ENCODE measurements around the gene SLC16A8. TPM values are rescaled to one million over a fixed set of nuclear protein-coding genes. Genes with fewer than 3 reads are reported as not detected.

SLC16A8 gene
- total and polyA plus RNA-seq, 8 donors = 0.05 to 0.57 (median 0.06) TPM; not detected in 5

GRCh38 chr22:38042488-38042790, 41.5 kb downstream of the SLC16A8 start:
- WGBS, 2 donors = 60 to 100% methylated on average over 1 of the region's 1 CpG
- TF ChIP-seq CTCF (IDR thresholded peaks at IDR 0.05) = no peak
- no peaks in the 10 kb centered on the region for H3K4me1 ChIP-seq
- H3K36me3 ChIP-seq = no peaks in the 10 kb centered on the region
- FAIRE-seq = no peak
- intact Hi-C loops (cut with DNase I) = no loop called here
- ATAC-seq = peak in 1 of 4 donors; percentile 29
- H3K9me3 ChIP-seq = no peaks in the 10 kb centered on the region
- no peak for DNase-seq
- no peak overlapping the region for H3K4me3 ChIP-seq
- H3K27ac ChIP-seq = no peak overlapping the region
- no peaks in the 10 kb centered on the region for H3K27me3 ChIP-seq

GRCh38 chr22:38041760-38042487, 42.1 kb downstream of the SLC16A8 start:
- H3K4me3 ChIP-seq = no peak overlapping the region
- ATAC-seq (peak in 2 of 4 donors; percentile 17 to 32), FAIRE-seq (no peak), DNase-seq (no peak)
- H3K4me1 ChIP-seq = no peaks in the 10 kb centered on the region
- H3K27ac ChIP-seq = no peak overlapping the region
- no peak for TF ChIP-seq CTCF (IDR thresholded peaks at IDR 0.05)
- WGBS, 2 donors = 70 to 79% methylated on average over 5 of the region's 5 CpGs
- intact Hi-C loops (cut with DNase I) = no loop called here
- no peaks in the 10 kb centered on the region for H3K36me3 ChIP-seq
- no peaks in the 10 kb centered on the region for H3K9me3 ChIP-seq
- no peaks in the 10 kb centered on the region for H3K27me3 ChIP-seq

GRCh38 chr22:38040953-38041759, 42.8 kb downstream of the SLC16A8 start:
- no peaks in the 10 kb centered on the region for H3K9me3 ChIP-seq
- FAIRE-seq = no peak
- H3K4me3 ChIP-seq = no peak overlapping the region
- H3K27me3 ChIP-seq = no peaks in the 10 kb centered on the region
- H3K27ac ChIP-seq = no peak overlapping the region
- no peaks in the 10 kb centered on the region for H3K4me1 ChIP-seq
- 76 to 81% methylated on average over 20 of the region's 20 CpGs for WGBS, 2 donors
- no peak for TF ChIP-seq CTCF (IDR thresholded peaks at IDR 0.05)
- DNase-seq = no peak
- intact Hi-C loops (cut with DNase I) = no loop called here
- ATAC-seq = no peak
- no peaks in the 10 kb centered on the region for H3K36me3 ChIP-seq

DNA sequence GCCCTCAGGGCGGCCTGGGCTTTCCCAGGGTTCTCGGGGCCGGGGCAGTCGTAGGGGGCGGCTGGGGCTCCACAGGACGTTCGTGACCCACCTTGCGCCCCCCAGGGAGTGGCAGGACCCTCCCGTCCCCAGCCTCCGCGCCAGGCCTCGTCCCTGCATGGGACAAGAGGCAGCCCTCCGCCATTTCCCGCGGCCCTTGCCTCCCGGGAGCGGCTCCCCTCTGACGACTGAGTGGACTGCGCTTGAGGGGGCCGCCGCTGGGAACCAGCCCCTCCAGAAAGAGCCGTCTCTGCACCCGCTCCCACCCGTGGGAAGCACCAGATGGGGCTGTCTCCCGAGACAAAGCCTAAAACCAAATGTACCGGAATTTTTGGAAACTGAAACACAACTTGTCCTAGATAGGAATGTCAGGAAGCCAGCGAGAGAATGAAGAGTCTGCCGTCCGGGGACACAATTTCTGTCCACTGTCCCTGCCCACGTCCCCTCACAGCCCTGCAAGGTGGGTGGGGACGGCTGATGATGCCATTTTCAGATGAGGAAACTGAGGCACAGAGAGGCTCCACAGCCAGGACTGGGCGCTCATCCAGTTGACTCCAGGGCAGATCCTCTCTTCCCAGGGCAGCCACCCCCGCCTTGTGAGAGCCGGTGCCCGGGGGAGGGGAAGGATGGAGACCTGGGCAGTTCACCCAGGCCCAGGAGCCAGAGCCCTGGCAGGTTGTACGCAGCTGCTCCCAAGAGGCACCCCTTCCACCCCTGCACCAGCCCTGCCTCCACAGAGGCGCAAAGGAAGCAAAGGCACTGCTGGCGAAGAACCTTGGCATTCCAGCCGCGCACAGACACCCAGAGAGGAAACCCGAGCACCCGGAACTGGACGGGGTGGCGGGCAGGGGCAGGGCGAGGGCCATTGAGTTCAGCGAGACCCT, 44.8 kb downstream of the SLC16A8 start:
- peak in 1 of 6 donors; percentile 38 for DNase-seq
- 66% methylated on average over 46 of the region's 46 CpGs for WGBS, 2 donors
- H3K4me3 ChIP-seq = no peak overlapping the region
- no peak for ATAC-seq
- intact Hi-C loops (cut with DNase I) = no loop called here
- FAIRE-seq = no peak
- H3K9me3 ChIP-seq = no peaks in the 10 kb centered on the region
- H3K4me1 ChIP-seq = no peaks in the 10 kb centered on the region
- no peaks in the 10 kb centered on the region for H3K27me3 ChIP-seq
- H3K36me3 ChIP-seq = no peaks in the 10 kb centered on the region
- TF ChIP-seq CTCF (IDR thresholded peaks at IDR 0.05) = no peak
- no peak overlapping the region for H3K27ac ChIP-seq

All from pancreas (tissue), 10 donors.